OCI-LY3 (cell line): ENCODE data around the gene XXYLT1.

ENCODE experiments used
- H2AFZ ChIP-seq: fragments of 200-600, 300-600 bp; shearing (Covaris generic); 2 replicates; pipeline ENCODE4 v1.6.0; 2014; ENCODE audit warnings: antibody characterized with exemption, low read depth, low read length
- H3K27ac ChIP-seq: fragments of 200-600, 300-600 bp; sonication (generic); 2 replicates; pipeline ENCODE4 v1.5.1; 2014; ENCODE audit warnings: mild to moderate bottlenecking, low read length, moderate library complexity, mixed read lengths
- H3K27me3 ChIP-seq: fragments of 200-600, 300-600 bp; sonication (generic); 2 replicates; pipeline ENCODE4 v1.6.1; 2014; ENCODE audit warnings: low read depth, low read length, mixed read lengths
- H3K36me3 ChIP-seq: fragments of 200-600, 300-600 bp; sonication (generic); replicated peaks from 2 replicates; pipeline ENCODE3; 2014; ENCODE audit warnings: low read depth, low read length, mixed read lengths
- H3K4me1 ChIP-seq: fragments of 300-600, 200-600 bp; sonication (generic); 2 replicates; pipeline ENCODE4 v1.6.1; 2014; ENCODE audit warnings: low read length, mixed read lengths
- H3K4me2 ChIP-seq: fragments of 200-600, 300-600 bp; sonication (generic); 2 replicates; pipeline ENCODE4 v1.6.1; 2014; ENCODE audit warnings: low read length, mixed read lengths
- H3K4me3 ChIP-seq: fragments of 300-600, 200-600 bp; sonication (generic); 2 replicates; pipeline ENCODE4 v1.5.1; 2014; ENCODE audit warnings: antibody characterized with exemption, mild to moderate bottlenecking, low read length, moderate library complexity
- H3K79me2 ChIP-seq: fragments of 300-600, 200-600 bp; shearing (Covaris generic); 2 replicates; pipeline ENCODE4 v1.6.1; 2014; ENCODE audit warnings: mild to moderate bottlenecking, low read length, mixed read lengths
- H3K9ac ChIP-seq: fragments of 300-600, 200-600 bp; shearing (Covaris generic); 2 replicates; pipeline ENCODE4 v1.6.0; 2014; ENCODE audit warnings: mild to moderate bottlenecking, low read length, moderate library complexity
- H3K9me3 ChIP-seq: fragments of 200-600, 300-600 bp; shearing (Covaris generic); 2 replicates; pipeline ENCODE4 v1.6.1; 2014; ENCODE audit warnings: low read length, mixed read lengths; ENCODE audit not compliant: insufficient read depth
- H4K20me1 ChIP-seq: fragments of 200-600, 300-600 bp; sonication (generic); 2 replicates; pipeline ENCODE4 v1.6.1; 2016; ENCODE audit warnings: low read length, mixed read lengths; ENCODE audit not compliant: insufficient read depth
- CTCF ChIP-seq: fragments of 200-600, 300-600 bp; sonication (generic); IDR thresholded peaks from 2 replicates; pipeline ENCODE4 v1.5.1; 2014; ENCODE audit warnings: antibody characterized with exemption, low read length, low read depth
- EZH2phosphoT487 ChIP-seq: fragments of 200-600 bp; shearing (Covaris generic); IDR thresholded peaks from 2 replicates; pipeline ENCODE4 v1.6.1; 2018; ENCODE audit warnings: antibody characterized with exemption, mixed run types, low read depth

Gene XXYLT1

GRCh38 chr3:195123281-195123691 lies 147.7 kb downstream of the XXYLT1 start:
- H3K27me3 ChIP-seq: no peaks in the 10 kb centered on the region
- H2AFZ ChIP-seq: no peak overlapping the region
- no peaks in the 10 kb centered on the region for H3K9me3 ChIP-seq
- H3K4me3 ChIP-seq: no peak overlapping the region
- no peak overlapping the region for H3K9ac ChIP-seq
- no peak overlapping the region for H3K4me2 ChIP-seq
- no peak overlapping the region for H3K27ac ChIP-seq
- peaks cover 5% of the 10 kb centered on the region; the same call in 1 of the 2 replicates for H3K79me2 ChIP-seq
- H3K36me3 ChIP-seq: no peaks in the 10 kb centered on the region
- no peaks in the 10 kb centered on the region for H4K20me1 ChIP-seq
- TF ChIP-seq EZH2phosphoT487 (no peak), CTCF (no peak)
- H3K4me1 ChIP-seq: peaks cover 9% of the 10 kb centered on the region

- Histone ChIP-seq H3K4me3 (no peak overlapping the region), H4K20me1 (no peaks in the 10 kb centered on the region), H3K79me2 (no peaks in the 10 kb centered on the region), H3K27me3 (no peaks in the 10 kb centered on the region), H3K9me3 (no peaks in the 10 kb centered on the region), H3K4me2 (no peak overlapping the region), H3K36me3 (no peaks in the 10 kb centered on the region), H2AFZ (no peak overlapping the region), H3K9ac (no peak overlapping the region), H3K4me1 (peaks cover 4% of the 10 kb centered on the region; the same call in 1 of the 2 replicates), H3K27ac (no peak overlapping the region)
- TF ChIP-seq CTCF (no peak), EZH2phosphoT487 (no peak)
These were observed 148.7 kb downstream of the XXYLT1 start for GRCh38 chr3:195122261-195122660.

- H3K4me1 ChIP-seq: peaks cover 4% of the 10 kb centered on the region; the same call in 1 of the 2 replicates
- no peaks in the 10 kb centered on the region for H3K27me3 ChIP-seq
- no peaks in the 10 kb centered on the region for H3K36me3 ChIP-seq
- H3K4me2 ChIP-seq: no peak overlapping the region
- no peaks in the 10 kb centered on the region for H3K79me2 ChIP-seq
- H3K9ac ChIP-seq: no peak overlapping the region
- H4K20me1 ChIP-seq: no peaks in the 10 kb centered on the region
- no peak overlapping the region for H3K27ac ChIP-seq
- H2AFZ ChIP-seq: no peak overlapping the region
- H3K9me3 ChIP-seq: no peaks in the 10 kb centered on the region
- TF ChIP-seq CTCF (no peak), EZH2phosphoT487 (no peak)
- H3K4me3 ChIP-seq: no peak overlapping the region
These were observed 150.7 kb downstream of the XXYLT1 start for GRCh38 chr3:195120267-195120601.

GRCh38 chr3:195119461-195120266 lies 151.3 kb downstream of the XXYLT1 start:
- H3K79me2 ChIP-seq: no peaks in the 10 kb centered on the region
- H3K27me3 ChIP-seq: no peaks in the 10 kb centered on the region
- no peak overlapping the region for H2AFZ ChIP-seq
- H3K9ac ChIP-seq: no peak overlapping the region
- no peaks in the 10 kb centered on the region for H3K36me3 ChIP-seq
- H4K20me1 ChIP-seq: no peaks in the 10 kb centered on the region
- TF ChIP-seq CTCF: no peak
- no peak for TF ChIP-seq EZH2phosphoT487
- H3K4me1 ChIP-seq: peaks cover 4% of the 10 kb centered on the region; the same call in 1 of the 2 replicates
- no peak overlapping the region for H3K4me3 ChIP-seq
- H3K9me3 ChIP-seq: no peaks in the 10 kb centered on the region
- H3K27ac ChIP-seq: no peak overlapping the region
- H3K4me2 ChIP-seq: no peak overlapping the region
